ENCODE data around the gene TM4SF1. TPM values are rescaled to one million over a fixed set of nuclear protein-coding genes. Genes with fewer than 3 reads are reported as not detected.

TM4SF1 gene
- total and polyA plus RNA-seq, 9 of the 15 experiments (the other 6 are each of a cell fraction or from before 2014, with no cell fraction given), result 0.06 to 0.44 (median 0.08) TPM; not detected in 4

GRCh38 chr3:149411583-149411982 lies 34.1 kb upstream of the TM4SF1 start:
- Histone ChIP-seq H3K36me3 (ENCODE audit: control insufficient read depth, insufficient read depth, low read length) (no peaks in the 10 kb centered on the region), H3K9me1 (ENCODE audit: control insufficient read depth, insufficient read depth, low read length) (no peaks in the 10 kb centered on the region), H3K4me1 (replicated peaks in 1 of 2; ENCODE audit: control insufficient read depth in 2 of 2, insufficient read depth in 2 of 2, low read length in 2 of 2) (no peaks in the 10 kb centered on the region), H3K9ac (ENCODE audit: insufficient read depth in 1 of 2, low read depth in 2 of 2, low read length in 2 of 2) (no peak overlapping the region), H3K79me2 (ENCODE audit: control insufficient read depth, insufficient read depth, low read length) (no peaks in the 10 kb centered on the region), H3K27ac (ENCODE audit: extremely low read depth, low read depth, low read length) (no peak overlapping the region), H2AFZ (ENCODE audit: low read depth, low read length) (no peak overlapping the region), H3K4me2 (ENCODE audit: insufficient read depth, low read length) (no peak overlapping the region), H3K27me3 (ENCODE audit: control insufficient read depth in 2 of 2, insufficient read depth in 2 of 2, low read length in 2 of 2) (no peaks in the 10 kb centered on the region), H3K9me3 (replicated peaks; ENCODE audit: control insufficient read depth, insufficient read depth, low read depth, low read length) (no peaks in the 10 kb centered on the region), H4K20me1 (replicated peaks; ENCODE audit: control insufficient read depth, insufficient read depth, low read length) (no peaks in the 10 kb centered on the region), H3K4me3 (no peak overlapping the region)
- no TSS peak for BruUV-seq (replicated peaks)
- intact Hi-C loops (cut with micrococcal nuclease), result no loop called here
- ATAC-seq (no peak), FAIRE-seq (no peak), DNase-seq (ENCODE audit: extremely low read depth in 1 of 4, low spot score in 3 of 4) (no peak)
- ChIA-PET POLR2A (no interaction called here), CTCF (ENCODE audit: low intra/inter-chr PET ratio) (no interaction called here)
- 0% methylated on average over 1 of the region's 1 CpG for WGBS (ENCODE audit: insufficient coverage, low coverage, missing lambda C conversion rate)
- TF ChIP-seq KDM1A (IDR thresholded peaks at IDR 0.05), result no peak
- no peak for TF ChIP-seq ZBTB2 (IDR thresholded peaks at IDR 0.05)
- TF ChIP-seq CHD7 (IDR thresholded peaks at IDR 0.05; ENCODE audit: low read depth, low read length), result no peak
- no peak for TF ChIP-seq RBM39 (optimal IDR thresholded peaks at IDR 0.05; ENCODE audit: low read depth, low read length)
- no peak for TF ChIP-seq L3MBTL2 (IDR thresholded peaks at IDR 0.05)
- in situ Hi-C loops (cut with MboI), result no loop called here
